Measurements from ENCODE around the gene TP73. TPM values are rescaled to one million over a fixed set of nuclear protein-coding genes. Genes with fewer than 3 reads are reported as not detected.

The TP73 gene
- total RNA-seq, 1 experiment from 2014 or later, result 19.2 TPM

DNA sequence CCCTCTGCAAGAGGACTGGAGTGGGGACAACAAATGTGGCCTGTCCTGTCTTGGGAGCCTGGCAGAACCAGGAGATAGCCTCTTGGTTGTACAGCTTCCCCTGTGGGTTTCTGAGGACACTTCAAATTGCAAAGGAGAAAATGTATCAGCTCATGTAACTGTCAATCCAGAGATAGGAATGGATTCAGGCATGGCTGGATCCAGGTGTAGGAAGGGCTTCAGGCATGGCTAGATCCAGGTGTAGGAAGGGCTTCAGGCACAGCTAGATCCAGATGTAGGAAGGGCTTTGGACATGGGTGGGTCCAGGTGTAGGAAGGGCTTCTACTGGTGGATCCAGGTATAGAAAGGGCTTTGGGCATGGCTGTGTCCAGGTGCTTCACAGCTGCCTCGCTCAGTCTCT lies 30.9 kb downstream of the TP73 start:
- Histone ChIP-seq H3K9me3 (ENCODE audit: control insufficient read depth in 1 of 2, insufficient read depth in 1 of 2, low read depth in 1 of 2, low read length in 2 of 2) (no peaks in the 10 kb centered on the region), H4K20me1 (ENCODE audit: insufficient read depth) (no peaks in the 10 kb centered on the region), H3K4me2 (ENCODE audit: low read length) (no peak overlapping the region), H3K27ac (ENCODE audit: low read depth, low read length) (no peak overlapping the region), H3K4me1 (ENCODE audit: control insufficient read depth in 1 of 2, insufficient read depth in 2 of 2, low read length in 2 of 2) (peaks cover 7 to 14% of the 10 kb centered on the region in 2 experiments; a peak in 3 of 4 replicates), H3K4me3 (replicated peaks in 1 of 2; ENCODE audit: low read depth in 1 of 2, low read length in 2 of 2) (no peak overlapping the region), H3K79me2 (ENCODE audit: insufficient read depth, low read length) (peaks cover 11% of the 10 kb centered on the region; the same call in 1 of the 2 replicates), H3K27me3 (ENCODE audit: insufficient read depth, low read length) (no peaks in the 10 kb centered on the region), H3K9me2 (ENCODE audit: insufficient read depth) (no peaks in the 10 kb centered on the region), H3K36me3 (ENCODE audit: control insufficient read depth in 1 of 2, insufficient read depth in 2 of 2, low read length in 2 of 2) (no peaks in the 10 kb centered on the region), H2AFZ (ENCODE audit: low read depth, low read length, poor library complexity, severe bottlenecking) (no peak overlapping the region), H3K9ac (ENCODE audit: low read length) (no peak overlapping the region)
- RAD21 ChIA-PET (ENCODE audit: low non-redundant PET in 1 of 2, low total read pairs in 2 of 2, uncharacterized antibody in 2 of 2, unreplicated experiment in 2 of 2), result no interaction called here
- no TSS peak for BruUV-seq (replicated peaks)
- CTCF ChIA-PET, result no interaction called here
- TF ChIP-seq, protein P1, sequence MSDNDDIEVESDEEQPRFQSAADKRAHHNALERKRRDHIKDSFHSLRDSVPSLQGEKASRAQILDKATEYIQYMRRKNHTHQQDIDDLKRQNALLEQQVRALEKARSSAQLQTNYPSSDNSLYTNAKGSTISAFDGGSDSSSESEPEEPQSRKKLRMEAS (IDR thresholded peaks at IDR 0.05), result no peak
- TF ChIP-seq YY1 (IDR thresholded peaks at IDR 0.05; ENCODE audit: extremely low read depth, insufficient replicate concordance, low read depth, low read length), result no peak
- TF ChIP-seq POLR2A (IDR thresholded peaks at IDR 0.05; ENCODE audit: borderline replicate concordance, extremely low read depth, insufficient read depth, insufficient read length), result no peak
- no peak for TF ChIP-seq POLR2AphosphoS5 (IDR thresholded peaks at IDR 0.05; ENCODE audit: low read depth, low read length)
- no peak for TF ChIP-seq EZH2 (IDR thresholded peaks at IDR 0.05)
- no peak for TF ChIP-seq ZFX (IDR thresholded peaks at IDR 0.05)
- TF ChIP-seq, protein P2, sequence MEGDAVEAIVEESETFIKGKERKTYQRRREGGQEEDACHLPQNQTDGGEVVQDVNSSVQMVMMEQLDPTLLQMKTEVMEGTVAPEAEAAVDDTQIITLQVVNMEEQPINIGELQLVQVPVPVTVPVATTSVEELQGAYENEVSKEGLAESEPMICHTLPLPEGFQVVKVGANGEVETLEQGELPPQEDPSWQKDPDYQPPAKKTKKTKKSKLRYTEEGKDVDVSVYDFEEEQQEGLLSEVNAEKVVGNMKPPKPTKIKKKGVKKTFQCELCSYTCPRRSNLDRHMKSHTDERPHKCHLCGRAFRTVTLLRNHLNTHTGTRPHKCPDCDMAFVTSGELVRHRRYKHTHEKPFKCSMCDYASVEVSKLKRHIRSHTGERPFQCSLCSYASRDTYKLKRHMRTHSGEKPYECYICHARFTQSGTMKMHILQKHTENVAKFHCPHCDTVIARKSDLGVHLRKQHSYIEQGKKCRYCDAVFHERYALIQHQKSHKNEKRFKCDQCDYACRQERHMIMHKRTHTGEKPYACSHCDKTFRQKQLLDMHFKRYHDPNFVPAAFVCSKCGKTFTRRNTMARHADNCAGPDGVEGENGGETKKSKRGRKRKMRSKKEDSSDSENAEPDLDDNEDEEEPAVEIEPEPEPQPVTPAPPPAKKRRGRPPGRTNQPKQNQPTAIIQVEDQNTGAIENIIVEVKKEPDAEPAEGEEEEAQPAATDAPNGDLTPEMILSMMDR (IDR thresholded peaks at IDR 0.05 in 2 of 3, conservative IDR thresholded peaks at IDR 0.05 in 1 of 3; ENCODE audit: borderline replicate concordance in 1 of 3, insufficient read depth in 1 of 3, low read depth in 2 of 3, low read length in 2 of 3), result no peak
- no peak for TF ChIP-seq EZH2phosphoT487 (IDR thresholded peaks at IDR 0.05; ENCODE audit: borderline replicate concordance)
- no peak for TF ChIP-seq SRF (IDR thresholded peaks at IDR 0.05; ENCODE audit: low read depth)
- TF ChIP-seq, protein P3, sequence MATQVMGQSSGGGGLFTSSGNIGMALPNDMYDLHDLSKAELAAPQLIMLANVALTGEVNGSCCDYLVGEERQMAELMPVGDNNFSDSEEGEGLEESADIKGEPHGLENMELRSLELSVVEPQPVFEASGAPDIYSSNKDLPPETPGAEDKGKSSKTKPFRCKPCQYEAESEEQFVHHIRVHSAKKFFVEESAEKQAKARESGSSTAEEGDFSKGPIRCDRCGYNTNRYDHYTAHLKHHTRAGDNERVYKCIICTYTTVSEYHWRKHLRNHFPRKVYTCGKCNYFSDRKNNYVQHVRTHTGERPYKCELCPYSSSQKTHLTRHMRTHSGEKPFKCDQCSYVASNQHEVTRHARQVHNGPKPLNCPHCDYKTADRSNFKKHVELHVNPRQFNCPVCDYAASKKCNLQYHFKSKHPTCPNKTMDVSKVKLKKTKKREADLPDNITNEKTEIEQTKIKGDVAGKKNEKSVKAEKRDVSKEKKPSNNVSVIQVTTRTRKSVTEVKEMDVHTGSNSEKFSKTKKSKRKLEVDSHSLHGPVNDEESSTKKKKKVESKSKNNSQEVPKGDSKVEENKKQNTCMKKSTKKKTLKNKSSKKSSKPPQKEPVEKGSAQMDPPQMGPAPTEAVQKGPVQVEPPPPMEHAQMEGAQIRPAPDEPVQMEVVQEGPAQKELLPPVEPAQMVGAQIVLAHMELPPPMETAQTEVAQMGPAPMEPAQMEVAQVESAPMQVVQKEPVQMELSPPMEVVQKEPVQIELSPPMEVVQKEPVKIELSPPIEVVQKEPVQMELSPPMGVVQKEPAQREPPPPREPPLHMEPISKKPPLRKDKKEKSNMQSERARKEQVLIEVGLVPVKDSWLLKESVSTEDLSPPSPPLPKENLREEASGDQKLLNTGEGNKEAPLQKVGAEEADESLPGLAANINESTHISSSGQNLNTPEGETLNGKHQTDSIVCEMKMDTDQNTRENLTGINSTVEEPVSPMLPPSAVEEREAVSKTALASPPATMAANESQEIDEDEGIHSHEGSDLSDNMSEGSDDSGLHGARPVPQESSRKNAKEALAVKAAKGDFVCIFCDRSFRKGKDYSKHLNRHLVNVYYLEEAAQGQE (IDR thresholded peaks at IDR 0.05; ENCODE audit: low read depth), result no peak
- TF ChIP-seq ELF1 (IDR thresholded peaks at IDR 0.05; ENCODE audit: borderline replicate concordance, low read depth), result no peak
- no peak for TF ChIP-seq CBX3 (IDR thresholded peaks at IDR 0.05; ENCODE audit: low read depth)
- TF ChIP-seq CEBPB (IDR thresholded peaks at IDR 0.05; ENCODE audit: low read depth), result no peak
- no peak for TF ChIP-seq SP1 (IDR thresholded peaks at IDR 0.05; ENCODE audit: low read depth)
- TF ChIP-seq, protein P4, sequence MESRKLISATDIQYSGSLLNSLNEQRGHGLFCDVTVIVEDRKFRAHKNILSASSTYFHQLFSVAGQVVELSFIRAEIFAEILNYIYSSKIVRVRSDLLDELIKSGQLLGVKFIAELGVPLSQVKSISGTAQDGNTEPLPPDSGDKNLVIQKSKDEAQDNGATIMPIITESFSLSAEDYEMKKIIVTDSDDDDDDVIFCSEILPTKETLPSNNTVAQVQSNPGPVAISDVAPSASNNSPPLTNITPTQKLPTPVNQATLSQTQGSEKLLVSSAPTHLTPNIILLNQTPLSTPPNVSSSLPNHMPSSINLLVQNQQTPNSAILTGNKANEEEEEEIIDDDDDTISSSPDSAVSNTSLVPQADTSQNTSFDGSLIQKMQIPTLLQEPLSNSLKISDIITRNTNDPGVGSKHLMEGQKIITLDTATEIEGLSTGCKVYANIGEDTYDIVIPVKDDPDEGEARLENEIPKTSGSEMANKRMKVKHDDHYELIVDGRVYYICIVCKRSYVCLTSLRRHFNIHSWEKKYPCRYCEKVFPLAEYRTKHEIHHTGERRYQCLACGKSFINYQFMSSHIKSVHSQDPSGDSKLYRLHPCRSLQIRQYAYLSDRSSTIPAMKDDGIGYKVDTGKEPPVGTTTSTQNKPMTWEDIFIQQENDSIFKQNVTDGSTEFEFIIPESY (IDR thresholded peaks at IDR 0.05; ENCODE audit: extremely low read depth, insufficient replicate concordance, low read length), result no peak
- no peak for TF ChIP-seq TCF7L2 (IDR thresholded peaks at IDR 0.05; ENCODE audit: borderline replicate concordance, extremely low read depth, insufficient read depth, insufficient read length)
- TF ChIP-seq, protein P5, sequence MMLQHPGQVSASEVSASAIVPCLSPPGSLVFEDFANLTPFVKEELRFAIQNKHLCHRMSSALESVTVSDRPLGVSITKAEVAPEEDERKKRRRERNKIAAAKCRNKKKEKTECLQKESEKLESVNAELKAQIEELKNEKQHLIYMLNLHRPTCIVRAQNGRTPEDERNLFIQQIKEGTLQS (IDR thresholded peaks at IDR 0.05), result no peak
- no peak for TF ChIP-seq RAD21 (IDR thresholded peaks at IDR 0.05; ENCODE audit: low read depth)
- intact Hi-C loops (cut with micrococcal nuclease), result no loop called here
- ATAC-seq, result no peak
- no peak for DNase-seq (ENCODE audit: low read depth, low spot score)
- POLR2A ChIA-PET, result no interaction called here
